ENCODE measurements around the gene TAF4B.
"Not testable (repeated sequence)": the region's sequence is repeated elsewhere in the genome, so short reads cannot be mapped to it uniquely, and the experiment has no call there.

TAF4B gene

DNA sequence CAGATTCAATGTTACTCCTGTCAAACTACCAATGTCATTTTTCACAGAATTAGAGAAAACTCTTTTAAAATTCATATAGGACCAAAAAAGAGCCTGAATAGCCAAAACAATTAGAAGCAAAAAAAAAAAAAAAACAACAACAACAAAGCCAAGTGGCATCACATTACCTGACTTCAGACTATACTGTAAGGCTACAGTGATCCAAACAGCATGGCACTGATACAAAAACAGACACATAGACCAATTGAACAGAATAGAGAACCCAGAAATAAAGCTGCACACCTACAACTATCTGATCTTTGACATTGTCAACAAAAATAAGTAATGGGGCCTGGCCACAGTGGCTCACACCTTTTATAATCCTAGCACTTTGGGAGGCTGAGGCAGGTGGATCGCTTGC lies 53.2 kb downstream of the TAF4B start:
- DNase-seq (ENCODE audit: low read depth) = no peak
- H3K4me3 ChIP-seq (ENCODE audit: control insufficient read depth, low read depth, low read length) = no peak overlapping the region
- no peak for TF ChIP-seq CTCF (conservative IDR thresholded peaks at IDR 0.05; ENCODE audit: control insufficient read depth, insufficient read depth, low read depth, low read length)

DNA sequence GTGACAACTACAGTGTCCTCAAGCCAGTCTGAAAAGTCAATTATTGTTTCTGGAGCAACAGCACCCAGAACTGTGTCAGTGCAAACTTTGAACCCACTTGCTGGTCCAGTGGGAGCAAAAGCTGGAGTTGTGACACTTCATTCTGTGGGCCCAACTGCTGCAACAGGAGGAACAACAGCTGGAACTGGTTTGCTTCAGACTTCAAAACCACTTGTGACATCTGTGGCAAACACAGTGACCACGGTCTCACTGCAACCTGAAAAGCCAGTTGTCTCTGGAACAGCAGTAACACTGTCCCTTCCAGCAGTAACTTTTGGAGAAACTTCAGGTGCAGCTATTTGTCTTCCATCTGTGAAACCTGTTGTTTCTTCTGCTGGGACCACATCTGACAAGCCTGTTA lies 59.8 kb downstream of the TAF4B start:
- no peak for DNase-seq (ENCODE audit: low read depth)
- no peak overlapping the region for H3K4me3 ChIP-seq (ENCODE audit: control insufficient read depth, low read depth, low read length)
- no peak for TF ChIP-seq CTCF (conservative IDR thresholded peaks at IDR 0.05; ENCODE audit: control insufficient read depth, insufficient read depth, low read depth, low read length)

- no peak for DNase-seq (ENCODE audit: low read depth)
- H3K4me3 ChIP-seq (ENCODE audit: control insufficient read depth, low read depth, low read length) = no peak overlapping the region
- TF ChIP-seq CTCF (conservative IDR thresholded peaks at IDR 0.05; ENCODE audit: control insufficient read depth, insufficient read depth, low read depth, low read length) = no peak
Observed at GRCh38 chr18:26287644-26288043, 61.4 kb downstream of the TAF4B start.

- H3K4me3 ChIP-seq (ENCODE audit: control insufficient read depth, low read depth, low read length) = no peak overlapping the region
- DNase-seq (ENCODE audit: low read depth) = no peak
- TF ChIP-seq CTCF (conservative IDR thresholded peaks at IDR 0.05; ENCODE audit: control insufficient read depth, insufficient read depth, low read depth, low read length) = no peak
Observed at GRCh38 chr18:26290385-26290784, 64.1 kb downstream of the TAF4B start.

DNA sequence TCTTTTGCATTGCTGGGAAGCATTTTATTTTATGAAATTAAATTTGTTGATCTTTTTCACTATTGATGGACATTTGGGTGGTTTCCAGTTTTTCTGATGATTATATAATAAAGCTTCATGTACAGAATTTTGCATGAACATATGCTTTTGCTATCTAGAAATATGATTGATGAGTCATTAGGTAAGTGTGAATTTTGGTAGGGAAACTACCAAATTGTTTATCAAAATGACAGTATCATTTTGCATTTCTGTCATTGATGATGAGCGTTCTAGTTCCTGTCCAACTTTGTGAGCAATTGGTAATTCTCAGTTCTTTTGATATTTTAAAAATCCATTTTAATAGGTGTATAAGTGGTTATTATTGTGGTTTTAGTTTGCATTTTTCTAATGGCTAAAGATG lies 67.7 kb downstream of the TAF4B start:
- no peak for TF ChIP-seq CTCF (conservative IDR thresholded peaks at IDR 0.05; ENCODE audit: control insufficient read depth, insufficient read depth, low read depth, low read length)
- no peak for DNase-seq (ENCODE audit: low read depth)
- H3K4me3 ChIP-seq (ENCODE audit: control insufficient read depth, low read depth, low read length) = no peak overlapping the region

GRCh38 chr18:26298107-26298506 lies 71.9 kb downstream of the TAF4B start:
- H3K4me3 ChIP-seq (ENCODE audit: control insufficient read depth, low read depth, low read length) = no peak overlapping the region
- no peak for DNase-seq (ENCODE audit: low read depth)
- no peak for TF ChIP-seq CTCF (conservative IDR thresholded peaks at IDR 0.05; ENCODE audit: control insufficient read depth, insufficient read depth, low read depth, low read length)

- TF ChIP-seq CTCF (conservative IDR thresholded peaks at IDR 0.05; ENCODE audit: control insufficient read depth, insufficient read depth, low read depth, low read length) = no peak
- DNase-seq (ENCODE audit: low read depth) = peak; percentile 56
- H3K4me3 ChIP-seq (ENCODE audit: control insufficient read depth, low read depth, low read length) = no peak overlapping the region
Observed at GRCh38 chr18:26301681-26302080, 75.4 kb downstream of the TAF4B start.

GRCh38 chr18:26303222-26303621 lies 77.0 kb downstream of the TAF4B start:
- H3K4me3 ChIP-seq (ENCODE audit: control insufficient read depth, low read depth, low read length); DNase-seq (ENCODE audit: low read depth): not testable (repeated sequence)

All from fibroblast of mammary gland (primary cell).